BJ (cell line): ENCODE measurements around the gene ANKRD40CL. TPM values are rescaled to one million over a fixed set of nuclear protein-coding genes. Genes with fewer than 3 reads are reported as not detected.

Experiments
- CTCF ChIA-PET: fragments of 350-600 bp; formaldehyde crosslinking; extraction: SDS; loops from one replicate; lab custom pipeline; 2021; ENCODE audit warnings: antibody characterized with exemption, inconsistent platforms; lab: Yijun Ruan, JAX
- POLR2A ChIA-PET: fragments of 300-600 bp; sonication (Branson Sonifier 250); formaldehyde crosslinking; extraction: SDS; loops from one replicate; lab custom pipeline; 2021; ENCODE audit warnings: antibody characterized with exemption; lab: Charles Lee
- DNase-seq: peaks from one replicate; pipeline ENCODE4 v3.0.0-alpha.2; 2011; ENCODE audit warnings: low read depth
- H3K27me3 ChIP-seq: 2 replicates; pipeline ENCODE4 v1.6.0; 2011; ENCODE audit warnings: low read length; ENCODE audit not compliant: control insufficient read depth, insufficient read depth
- H3K36me3 ChIP-seq: 2 replicates; pipeline ENCODE4 v1.5.1; 2011; ENCODE audit warnings: low read length; ENCODE audit not compliant: control insufficient read depth, insufficient read depth
- H3K4me3 ChIP-seq: 2 replicates; pipeline ENCODE4 v1.5.1; 2011; ENCODE audit warnings: low read depth, mild to moderate bottlenecking, control low read depth, low read length
- CTCF ChIP-seq: IDR thresholded peaks from 2 replicates; pipeline ENCODE4 v1.5.1; 2011; ENCODE audit warnings: low read depth, mild to moderate bottlenecking, control low read depth, inconsistent platforms, low read length, moderate library complexity; ENCODE audit not compliant: insufficient read depth
- polyA plus RNA-seq: library from polyadenylated mRNA; depleted of rRNA; stranded (reverse); fragments of >200 nt; gene quantifications from 2 replicates; pipeline ENCODE4 v1.2.3, GENCODE V29; 2011

Gene ANKRD40CL
- polyA plus RNA-seq, 1 experiment = not detected

- Histone ChIP-seq H3K4me3 (no peak overlapping the region), H3K27me3 (no peaks in the 10 kb centered on the region), H3K36me3 (no peaks in the 10 kb centered on the region)
- POLR2A ChIA-PET = no interaction called here
- CTCF ChIA-PET = interaction anchor here (0.6 to 9.6 kb wide), 35 partner anchors 8 to 335 kb away, joined by 3 to 164 read pairs (median 6); partner anchors contain the start of genes ANKRD40CL, SPATA20 and WFIKKN2
- DNase-seq = peak; percentile 27
- TF ChIP-seq CTCF = peak; percentile 99
These were observed 15.9 kb upstream of the ANKRD40CL start for GRCh38 chr17:50783193-50783660.

- H3K4me3 ChIP-seq = 0 out of 2 replicates have a peak overlapping the region, but pooled peaks have one; percentile 1
- H3K27me3 ChIP-seq = no peaks in the 10 kb centered on the region
- no peak for DNase-seq
- CTCF ChIA-PET = interaction anchor here (1.2 to 9.6 kb wide), 5 partner anchors 14 to 176 kb away, joined by 3 to 164 read pairs (median 25); partner anchors contain the start of gene ANKRD40CL
- H3K36me3 ChIP-seq = no peaks in the 10 kb centered on the region
- POLR2A ChIA-PET = no interaction called here
- no peak for TF ChIP-seq CTCF
These were observed 13.8 kb upstream of the ANKRD40CL start for GRCh38 chr17:50781167-50781566.

GRCh38 chr17:50779747-50780353, 12.5 kb upstream of the ANKRD40CL start:
- no peaks in the 10 kb centered on the region for H3K36me3 ChIP-seq
- DNase-seq = no peak
- no peaks in the 10 kb centered on the region for H3K27me3 ChIP-seq
- CTCF ChIA-PET = interaction anchor here (0.6 to 9.6 kb wide), 5 partner anchors 17 to 73 kb away, joined by 3 to 164 read pairs (median 6); partner anchors contain the start of gene WFIKKN2
- no peak overlapping the region for H3K4me3 ChIP-seq
- POLR2A ChIA-PET = interaction anchor here (0.6 kb wide), 1 partner anchor 22 kb away, joined by 4 read pairs; no protein-coding TSS in a partner anchor
- TF ChIP-seq CTCF = no peak

GRCh38 chr17:50778988-50779387, 11.7 kb upstream of the ANKRD40CL start:
- ChIA-PET POLR2A (no interaction called here), CTCF (interaction anchor here (0.6 to 9.6 kb wide), 5 partner anchors 9 to 178 kb away, joined by 3 to 164 read pairs (median 6); no protein-coding TSS in a partner anchor)
- H3K4me3 ChIP-seq = no peak overlapping the region
- no peak for DNase-seq
- TF ChIP-seq CTCF = no peak
- no peaks in the 10 kb centered on the region for H3K27me3 ChIP-seq
- no peaks in the 10 kb centered on the region for H3K36me3 ChIP-seq

- CTCF ChIA-PET = interaction anchor here (0.6 to 2.2 kb wide), 4 partner anchors 9 to 179 kb away, joined by 3 to 7 read pairs (median 4); no protein-coding TSS in a partner anchor
- Histone ChIP-seq H3K36me3 (no peaks in the 10 kb centered on the region), H3K4me3 (no peak overlapping the region), H3K27me3 (no peaks in the 10 kb centered on the region)
- TF ChIP-seq CTCF = no peak
- POLR2A ChIA-PET = no interaction called here
- DNase-seq = no peak
These were observed 11.2 kb upstream of the ANKRD40CL start for GRCh38 chr17:50778471-50778870.
